Measurements from ENCODE around the gene SMYD2.
A peak's percentile ranks its signal among the peaks of the same experiment; 100 is the strongest.

The SMYD2 gene

GRCh38 chr1:214329470-214330220, 48.7 kb downstream of the SMYD2 start:
- no peak for DNase-seq (ENCODE audit: low read depth in 2 of 2)

- no peak for DNase-seq (ENCODE audit: low read depth in 2 of 2)
Measured at GRCh38 chr1:214330222-214330621, 49.3 kb downstream of the SMYD2 start.

GRCh38 chr1:214330715-214331114, 49.8 kb downstream of the SMYD2 start:
- no peak for DNase-seq (ENCODE audit: low read depth in 2 of 2)

- DNase-seq (ENCODE audit: low read depth in 2 of 2), result no peak
Measured at GRCh38 chr1:214331180-214331579, 50.2 kb downstream of the SMYD2 start.

GRCh38 chr1:214331827-214332423, 51.0 kb downstream of the SMYD2 start:
- DNase-seq (ENCODE audit: low read depth in 2 of 2), result peak; percentile 13 to 21

GRCh38 chr1:214332946-214333798, 52.2 kb downstream of the SMYD2 start:
- peak in 1 of 2 donors; percentile 18 for DNase-seq (ENCODE audit: low read depth in 2 of 2)

GRCh38 chr1:214335567-214335966, 54.6 kb downstream of the SMYD2 start:
- no peak for DNase-seq (ENCODE audit: low read depth in 2 of 2)

GRCh38 chr1:214337015-214337414, 56.1 kb downstream of the SMYD2 start:
- DNase-seq (ENCODE audit: low read depth in 2 of 2), result no peak

- DNase-seq (ENCODE audit: low read depth in 2 of 2), result no peak
Measured at GRCh38 chr1:214337511-214337910, 56.6 kb downstream of the SMYD2 start.

- DNase-seq (ENCODE audit: low read depth in 2 of 2), result no peak
Measured at GRCh38 chr1:214338212-214338611, 57.3 kb downstream of the SMYD2 start.

- DNase-seq (ENCODE audit: low read depth in 2 of 2), result no peak
Measured at GRCh38 chr1:214341459-214341858, 60.5 kb downstream of the SMYD2 start.

- no peak for DNase-seq (ENCODE audit: low read depth in 2 of 2)
Measured at GRCh38 chr1:214341932-214342331, 61.0 kb downstream of the SMYD2 start.

- DNase-seq (ENCODE audit: low read depth in 2 of 2), result no peak
Measured at GRCh38 chr1:214342525-214342924, 61.6 kb downstream of the SMYD2 start.

- DNase-seq (ENCODE audit: low read depth in 2 of 2), result no peak
Measured at GRCh38 chr1:214344897-214345296, 63.9 kb downstream of the SMYD2 start.

GRCh38 chr1:214349008-214349407, 68.0 kb downstream of the SMYD2 start:
- DNase-seq (ENCODE audit: low read depth in 2 of 2), result no peak

GRCh38 chr1:214349781-214350180, 68.8 kb downstream of the SMYD2 start:
- no peak for DNase-seq (ENCODE audit: low read depth in 2 of 2)

GRCh38 chr1:214351551-214352277, 70.8 kb downstream of the SMYD2 start:
- DNase-seq (ENCODE audit: low read depth in 2 of 2), result no peak

GRCh38 chr1:214352838-214353237, 71.9 kb downstream of the SMYD2 start:
- DNase-seq (ENCODE audit: low read depth in 2 of 2), result no peak

- DNase-seq (ENCODE audit: low read depth in 2 of 2), result no peak
Measured at GRCh38 chr1:214354440-214355148, 73.6 kb downstream of the SMYD2 start.

GRCh38 chr1:214360116-214360515, 79.2 kb downstream of the SMYD2 start:
- no peak for DNase-seq (ENCODE audit: low read depth in 2 of 2)

GRCh38 chr1:214360525-214361164, 79.7 kb downstream of the SMYD2 start:
- DNase-seq (ENCODE audit: low read depth in 2 of 2), result no peak

Measured in stimulated activated CD8-positive, alpha-beta memory T cell treated with anti-CD3 and anti-CD28 coated beads, Interleukin-15, amount 100 ng/mL, for 48 hours (primary cell).